Ishikawa (cell line): ENCODE measurements around the gene RNF113B.

ENCODE experiments used
- EP300 ChIP-seq: IDR thresholded peaks from 2 replicates; pipeline ENCODE4 v1.6.1; 2012; ENCODE audit warnings: borderline replicate concordance
- MAX ChIP-seq: IDR thresholded peaks from 2 replicates; pipeline ENCODE4 v1.6.1; 2012
- REST ChIP-seq: IDR thresholded peaks from 2 replicates; pipeline ENCODE4 v1.6.1; 2012; ENCODE audit warnings: low read depth, mild to moderate bottlenecking
- TEAD4 ChIP-seq: IDR thresholded peaks from 2 replicates; pipeline ENCODE4 v1.6.1; 2012
- ZBTB7A ChIP-seq: IDR thresholded peaks from 2 replicates; pipeline ENCODE4 v1.6.1; 2012; ENCODE audit warnings: low read depth

- TF ChIP-seq MAX: no peak
- TF ChIP-seq TEAD4: no peak
- no peak for TF ChIP-seq REST
- no peak for TF ChIP-seq ZBTB7A
- TF ChIP-seq EP300: no peak
These were observed 7.7 kb downstream of the RNF113B start for GRCh38 chr13:98169331-98169730.
